ENCODE results near the gene RPS6KB2.
"Not testable (repeated sequence)": the region's sequence is repeated elsewhere in the genome, so short reads cannot be mapped to it uniquely, and the experiment has no call there.

Gene RPS6KB2

DNA sequence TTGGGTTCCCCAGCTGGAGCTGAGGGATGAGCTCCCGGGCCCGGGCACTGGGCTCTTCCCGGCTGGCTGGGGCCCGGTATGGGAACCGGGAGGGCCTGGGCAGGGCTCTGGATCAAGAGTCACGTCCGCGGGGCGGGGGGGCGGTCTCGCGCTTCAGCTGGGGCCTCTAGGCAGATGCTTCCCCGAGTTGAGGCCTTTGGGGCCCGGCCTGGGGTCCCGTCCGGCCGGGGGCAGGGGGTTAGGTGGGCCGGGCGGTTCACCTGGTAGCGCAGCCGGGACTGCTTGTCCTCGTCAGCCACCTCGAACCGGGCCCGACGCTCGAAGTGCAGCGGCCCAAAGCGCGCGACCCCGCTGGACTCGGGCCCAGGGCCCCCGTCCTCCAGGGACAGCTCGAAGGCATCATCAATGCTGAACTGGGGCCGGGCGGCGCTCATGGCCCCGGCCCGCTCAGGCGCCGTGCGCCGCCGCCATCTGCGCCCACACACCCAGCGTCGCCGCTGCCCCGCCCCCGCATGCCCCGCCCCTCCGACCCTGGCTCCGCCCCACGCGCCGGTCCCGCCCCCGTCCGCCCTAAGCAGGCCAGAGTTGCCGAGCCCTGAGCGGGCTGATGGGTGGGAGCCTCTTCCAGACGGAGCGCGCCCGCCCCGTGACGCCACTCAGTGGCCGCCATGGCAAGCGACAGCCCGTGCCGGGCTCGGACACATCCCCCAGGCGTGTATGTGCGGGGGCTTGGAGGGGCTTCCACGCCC lies 40.6 kb downstream of the RPS6KB2 start, which contains the start of gene TMEM134:
Gene TMEM134, minus strand, starts transcription at position 493 of the 749 bp plus-strand sequence. Its CDS starts 59 bp downstream, at position 434.
- DNase-seq, result peak; percentile 94

DNA sequence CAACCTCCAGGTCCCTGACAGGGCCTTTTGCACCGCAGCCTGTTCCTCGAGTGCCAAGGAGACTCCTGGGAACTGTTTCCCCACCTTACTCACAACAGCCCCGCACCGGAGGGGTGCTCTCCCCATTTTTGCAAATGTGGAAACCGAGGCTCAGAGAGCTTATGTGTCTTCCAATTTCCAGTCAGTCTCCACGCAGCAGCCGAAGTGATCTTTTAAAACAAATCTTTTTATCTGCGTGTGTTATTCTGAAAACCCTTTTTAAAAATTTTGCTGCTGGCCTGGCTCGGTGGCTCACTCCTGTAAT lies 41.2 kb downstream of the RPS6KB2 start:
- DNase-seq, result no peak

DNA sequence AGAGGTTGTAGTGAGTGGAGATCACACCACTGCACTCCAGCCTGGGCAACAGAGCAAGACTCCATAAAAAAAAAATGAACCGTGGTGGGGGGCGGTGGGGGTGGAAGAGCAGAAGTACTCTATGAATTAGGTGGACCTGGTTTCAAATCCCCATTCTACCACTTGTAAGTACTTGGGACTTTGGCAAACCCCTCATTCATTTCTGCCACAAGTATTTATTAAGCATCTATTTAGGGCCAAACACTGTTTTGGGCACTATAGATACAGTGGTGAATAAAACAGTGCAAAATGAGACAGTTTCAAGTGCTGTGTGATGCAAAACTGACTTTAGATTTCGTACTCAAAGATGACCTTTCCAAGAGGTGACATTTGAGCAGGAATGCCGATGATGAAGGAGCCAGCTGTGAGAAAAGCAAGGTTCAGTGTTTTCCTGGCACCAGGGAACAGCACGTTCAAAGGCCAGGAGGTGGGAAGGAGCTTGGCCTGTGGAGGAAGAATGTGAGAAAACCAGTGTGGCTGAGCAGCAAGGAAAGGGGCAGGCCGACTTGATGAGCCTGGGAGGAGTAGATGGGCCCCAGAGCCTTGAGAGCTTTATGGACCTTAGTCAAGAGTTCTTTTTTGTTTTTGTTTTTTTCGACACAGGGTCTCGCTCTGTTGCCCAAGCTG lies 42.2 kb downstream of the RPS6KB2 start:
- DNase-seq, result no peak

DNA sequence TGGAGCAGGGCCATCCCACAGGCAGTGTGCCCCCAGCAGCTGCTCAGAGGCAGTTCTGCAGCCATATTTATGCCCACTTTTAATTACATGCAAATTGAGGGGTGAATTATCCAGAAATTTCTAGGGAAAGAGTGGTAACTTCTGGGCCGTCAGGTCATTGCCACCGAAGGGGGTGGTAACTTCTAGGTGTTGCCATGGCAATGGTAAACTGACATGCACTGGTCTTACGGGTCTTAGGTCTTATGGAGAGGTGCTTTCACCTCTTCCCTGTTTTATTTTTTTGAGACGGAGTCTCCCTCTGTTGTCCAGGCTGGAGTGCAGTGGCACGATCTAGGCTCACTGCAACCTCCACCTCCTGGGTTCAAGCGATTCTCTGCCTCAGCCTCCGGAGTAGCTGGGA lies 44.6 kb downstream of the RPS6KB2 start:
- no peak for DNase-seq

DNA sequence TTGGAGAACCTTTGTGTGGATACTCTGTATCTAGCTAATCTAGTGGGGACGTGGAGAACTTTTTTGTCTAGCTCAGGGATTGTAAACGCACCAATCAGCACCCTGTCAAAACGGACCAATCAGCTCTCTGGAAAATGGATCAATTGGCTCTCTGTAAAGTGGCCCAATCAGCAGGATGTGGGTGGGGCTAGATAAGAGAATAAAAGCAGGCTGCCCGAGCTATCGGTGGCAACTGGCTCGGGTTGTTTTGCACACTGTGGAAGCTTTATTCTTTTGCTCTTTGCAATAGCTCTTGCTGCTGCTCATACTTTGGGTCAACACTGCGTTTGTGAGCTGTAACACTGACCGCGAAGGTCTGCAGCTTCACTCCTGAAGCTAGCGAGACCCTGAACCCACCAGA lies 48.4 kb downstream of the RPS6KB2 start:
- not testable (repeated sequence) for DNase-seq

DNA sequence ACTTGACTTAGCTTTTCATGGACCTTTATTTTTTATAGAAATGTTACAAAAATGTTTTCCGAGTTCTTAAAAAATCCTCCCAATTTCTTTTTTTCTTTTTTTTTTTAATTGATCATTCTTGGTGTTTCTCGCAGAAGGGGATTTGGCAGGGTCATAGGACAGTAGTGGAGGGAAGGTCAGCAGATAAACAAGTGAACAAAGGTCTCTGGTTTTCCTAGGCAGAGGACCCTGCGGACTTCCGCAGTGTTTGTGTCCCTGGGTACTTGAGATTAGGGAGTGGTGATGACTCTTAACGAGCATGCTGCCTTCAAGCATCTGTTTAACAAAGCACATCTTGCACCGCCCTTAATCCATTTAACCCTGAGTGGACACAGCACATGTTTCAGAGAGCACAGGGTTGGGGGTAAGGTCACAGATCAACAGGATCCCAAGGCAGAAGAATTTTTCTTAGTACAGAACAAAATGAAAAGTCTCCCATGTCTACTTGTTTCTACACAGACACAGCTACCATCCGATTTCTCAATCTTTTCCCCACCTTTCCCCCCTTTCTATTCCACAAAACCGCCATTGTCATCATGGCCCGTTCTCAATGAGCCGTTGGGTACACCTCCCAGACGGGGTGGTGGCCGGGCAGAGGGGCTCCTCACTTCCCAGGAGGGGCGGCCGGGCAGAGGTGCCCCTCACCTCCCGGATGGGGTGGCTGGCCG lies 49.2 kb downstream of the RPS6KB2 start:
- not testable (repeated sequence) for DNase-seq

DNA sequence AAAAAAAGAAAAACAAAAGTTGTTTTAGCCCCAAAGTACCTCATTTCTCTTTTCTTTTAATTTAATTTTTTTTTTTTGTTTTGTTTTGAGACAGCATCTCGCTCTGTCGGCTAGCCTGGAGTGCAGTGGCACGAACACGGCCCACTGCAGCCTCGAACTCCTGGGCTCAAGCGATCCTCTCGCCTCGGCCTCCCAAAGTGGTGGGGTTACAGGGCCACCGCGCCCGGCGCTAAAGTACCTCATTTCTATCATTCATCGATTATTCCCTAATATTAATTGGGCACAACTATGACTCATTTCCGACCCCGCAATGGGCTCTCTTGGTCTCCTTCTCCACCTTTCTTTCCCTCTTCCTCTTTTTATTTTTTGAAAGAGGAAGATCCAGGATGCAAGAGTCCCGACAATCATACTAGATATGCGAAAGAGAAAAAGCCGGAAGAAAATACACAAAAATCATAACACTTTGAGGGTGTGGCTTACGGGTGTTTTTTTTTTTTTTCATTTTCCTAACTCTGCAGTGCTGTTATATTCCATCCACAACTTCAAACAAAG lies 54.1 kb downstream of the RPS6KB2 start:
- DNase-seq, result no peak

DNA sequence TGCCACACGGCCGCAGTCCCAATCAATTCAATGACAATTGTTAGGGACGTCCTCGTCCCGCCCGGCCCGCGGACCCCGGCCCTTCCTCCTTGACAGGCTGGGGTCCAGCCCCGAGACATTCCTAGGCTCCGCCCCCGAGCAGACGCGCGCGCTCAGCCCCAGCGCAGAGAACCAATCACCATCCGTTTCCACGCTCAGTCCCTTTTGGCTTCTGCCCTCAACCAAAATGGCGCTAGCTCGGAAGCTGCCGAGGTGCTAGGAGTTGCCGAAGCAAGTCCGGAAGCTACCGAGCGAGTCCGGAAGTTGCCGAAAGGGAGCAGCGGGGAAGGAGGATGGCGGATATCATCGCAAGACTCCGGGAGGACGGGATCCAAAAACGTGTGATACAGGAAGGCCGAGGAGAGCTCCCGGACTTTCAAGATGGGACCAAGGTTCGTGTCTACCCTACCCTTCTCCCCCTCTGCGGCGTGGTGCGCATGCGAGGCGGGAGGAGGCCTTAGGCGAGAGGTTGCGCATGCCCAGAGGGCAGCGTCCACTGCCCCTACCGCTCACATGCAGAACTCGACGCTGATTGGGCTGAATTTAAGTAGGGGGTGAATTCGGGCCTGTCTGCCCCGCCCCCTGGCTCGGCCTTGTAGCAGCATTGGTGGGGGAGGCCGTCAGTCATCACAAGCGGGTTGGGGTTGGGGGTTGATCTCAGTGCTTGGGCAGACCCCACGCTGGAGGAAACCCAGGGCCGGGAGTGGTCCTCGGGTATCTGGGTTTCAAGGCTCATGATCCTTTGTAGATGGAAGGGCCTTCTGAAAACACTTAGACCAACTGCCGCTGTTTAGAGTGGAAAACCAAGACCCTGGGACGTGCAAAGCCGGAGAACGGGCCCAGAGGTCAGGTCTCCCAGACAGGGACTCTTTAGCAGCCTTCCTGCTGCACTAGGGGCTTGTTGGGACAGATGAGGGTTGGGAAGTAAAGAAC lies 54.8 kb downstream of the RPS6KB2 start, which contains the start of gene AIP:
Gene AIP, plus strand, starts transcription at position 200 of the 972 bp plus-strand sequence. Its CDS starts 133 bp downstream, at position 333.
- peak; percentile 98 for DNase-seq

DNA sequence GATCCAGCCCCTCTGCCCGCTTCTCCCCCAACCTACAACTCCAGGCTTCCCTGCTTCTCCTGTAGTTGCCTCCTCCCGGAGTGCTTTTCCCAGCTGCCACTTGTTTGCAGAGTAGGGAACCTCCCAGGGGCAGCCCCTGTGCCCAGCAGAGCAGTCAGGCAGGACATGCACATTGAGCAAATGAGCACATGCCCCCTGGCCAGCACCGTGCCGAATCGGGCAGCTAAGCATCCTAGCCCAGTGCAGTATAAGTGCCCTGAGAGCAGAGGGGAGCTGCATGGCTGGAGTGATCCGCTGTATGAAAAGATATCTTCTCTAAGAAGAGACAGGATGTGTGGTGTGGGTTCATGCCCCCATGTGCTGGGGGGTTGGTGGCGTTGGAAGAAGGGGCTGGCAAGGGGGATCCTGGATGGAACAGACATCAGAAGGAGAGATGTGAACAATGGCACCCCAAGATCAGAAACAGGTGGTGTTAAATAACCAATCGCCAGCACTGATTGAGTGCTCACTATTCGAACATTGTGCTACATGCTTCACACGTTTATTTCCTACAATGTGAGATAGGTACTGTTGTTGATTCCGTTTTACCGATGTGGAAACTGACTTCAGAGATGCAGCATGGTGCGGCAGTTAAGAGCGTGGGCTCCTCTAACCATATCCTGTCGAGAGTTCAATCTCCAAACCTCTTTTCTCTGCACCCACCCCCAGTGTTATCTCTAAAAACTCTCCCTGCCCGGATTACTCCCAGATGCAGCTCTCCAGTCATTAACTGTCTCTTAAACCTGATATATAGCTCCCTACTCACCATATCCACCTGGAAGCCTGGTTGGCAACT lies 55.8 kb downstream of the RPS6KB2 start:
- peak; percentile 60 for DNase-seq

DNA sequence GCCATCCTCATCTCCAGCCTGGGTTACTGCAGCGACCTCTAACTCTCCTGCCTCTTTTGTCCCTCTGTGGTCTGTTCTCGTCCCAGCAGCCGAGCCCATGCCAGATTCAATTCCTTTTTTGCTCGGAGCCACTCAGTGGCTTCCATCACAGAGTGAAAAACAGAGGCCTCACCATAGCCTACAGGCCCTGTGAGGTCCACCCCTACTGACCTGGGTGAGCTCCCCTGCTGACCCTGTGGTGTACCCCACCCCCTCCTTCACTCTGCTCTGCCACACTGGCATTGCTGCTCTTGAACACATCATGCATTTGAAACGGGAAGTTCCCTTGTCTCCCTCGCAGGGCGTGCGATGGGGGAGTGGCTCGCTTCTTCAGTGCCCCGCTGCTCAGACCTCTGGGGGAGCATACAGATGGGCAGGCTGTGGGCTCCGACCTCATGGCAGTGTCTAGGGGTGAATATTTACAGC lies 56.6 kb downstream of the RPS6KB2 start:
- DNase-seq, result peak; percentile 84
